Upper lobe of right lung (tissue), 1 donor: ENCODE measurements around the gene TMEM106B. TPM values are rescaled to one million over a fixed set of nuclear protein-coding genes. Genes with fewer than 3 reads are reported as not detected.

Source experiments
- ATAC-seq: fragments of 200-7000 bp; cut with Tn5 transposase; one replicate; pipeline ENCODE4 v1.9.1; 2020; ENCODE audit warnings: mild to moderate bottlenecking, moderate library complexity
- DNase-seq: peaks from one replicate; pipeline ENCODE4 v3.0.0-alpha.2; 2020
- H3K27ac ChIP-seq: fragments of 200-600 bp; one replicate; pipeline ENCODE4 v1.8.0; 2022
- H3K27me3 ChIP-seq: fragments of 200-600 bp; one replicate; pipeline ENCODE4 v1.8.0; 2022; ENCODE audit warnings: mild to moderate bottlenecking
- H3K36me3 ChIP-seq: fragments of 200-600 bp; one replicate; pipeline ENCODE4 v1.8.0; 2022
- H3K4me1 ChIP-seq: fragments of 200-600 bp; one replicate; pipeline ENCODE4 v1.8.0; 2022
- H3K4me3 ChIP-seq: fragments of 200-600 bp; one replicate; pipeline ENCODE4 v1.8.0; 2022; ENCODE audit warnings: mild to moderate bottlenecking
- H3K9me3 ChIP-seq: fragments of 200-600 bp; one replicate; pipeline ENCODE4 v1.8.0; 2022
- intact Hi-C: fragments of 100-400 bp; cut with DNase I; formaldehyde crosslinking; loops from one replicate; pipeline ENCODE4 v1.11.0; 2022
- total RNA-seq: library from RNA; stranded (reverse); fragmentation: NEBNext Ultra II Directional; extraction: Animal tissue kit (Norgen Biotek cat#: 25700); gene quantifications from one replicate; pipeline ENCODE4 v1.2.1, GENCODE V29; 2021
- TF ChIP-seq, protein P1 (sequence below): fragments of 200-600 bp; IDR thresholded peaks from one replicate; pipeline ENCODE4 v1.8.0; 2022; ENCODE audit warnings: antibody characterized with exemption
- donor health status: DM: no; HTN: yes; CAD: no; lungs with severe emphysema.

The TMEM106B gene
- total RNA-seq, 1 donor from 2014 or later = 37.5 TPM

- H3K27me3 ChIP-seq = no peaks in the 10 kb centered on the region
- no peaks in the 10 kb centered on the region for H3K9me3 ChIP-seq
- H3K36me3 ChIP-seq = peaks cover 41% of the 10 kb centered on the region
- no peak overlapping the region for H3K27ac ChIP-seq
- H3K4me1 ChIP-seq = no peaks in the 10 kb centered on the region
- ATAC-seq (no peak), DNase-seq (no peak)
- intact Hi-C loops = no loop called here
- no peak overlapping the region for H3K4me3 ChIP-seq
- TF ChIP-seq, protein P1, sequence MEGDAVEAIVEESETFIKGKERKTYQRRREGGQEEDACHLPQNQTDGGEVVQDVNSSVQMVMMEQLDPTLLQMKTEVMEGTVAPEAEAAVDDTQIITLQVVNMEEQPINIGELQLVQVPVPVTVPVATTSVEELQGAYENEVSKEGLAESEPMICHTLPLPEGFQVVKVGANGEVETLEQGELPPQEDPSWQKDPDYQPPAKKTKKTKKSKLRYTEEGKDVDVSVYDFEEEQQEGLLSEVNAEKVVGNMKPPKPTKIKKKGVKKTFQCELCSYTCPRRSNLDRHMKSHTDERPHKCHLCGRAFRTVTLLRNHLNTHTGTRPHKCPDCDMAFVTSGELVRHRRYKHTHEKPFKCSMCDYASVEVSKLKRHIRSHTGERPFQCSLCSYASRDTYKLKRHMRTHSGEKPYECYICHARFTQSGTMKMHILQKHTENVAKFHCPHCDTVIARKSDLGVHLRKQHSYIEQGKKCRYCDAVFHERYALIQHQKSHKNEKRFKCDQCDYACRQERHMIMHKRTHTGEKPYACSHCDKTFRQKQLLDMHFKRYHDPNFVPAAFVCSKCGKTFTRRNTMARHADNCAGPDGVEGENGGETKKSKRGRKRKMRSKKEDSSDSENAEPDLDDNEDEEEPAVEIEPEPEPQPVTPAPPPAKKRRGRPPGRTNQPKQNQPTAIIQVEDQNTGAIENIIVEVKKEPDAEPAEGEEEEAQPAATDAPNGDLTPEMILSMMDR = no peak
These were observed 22.1 kb downstream of the TMEM106B start for GRCh38 chr7:12233175-12233574.

DNA sequence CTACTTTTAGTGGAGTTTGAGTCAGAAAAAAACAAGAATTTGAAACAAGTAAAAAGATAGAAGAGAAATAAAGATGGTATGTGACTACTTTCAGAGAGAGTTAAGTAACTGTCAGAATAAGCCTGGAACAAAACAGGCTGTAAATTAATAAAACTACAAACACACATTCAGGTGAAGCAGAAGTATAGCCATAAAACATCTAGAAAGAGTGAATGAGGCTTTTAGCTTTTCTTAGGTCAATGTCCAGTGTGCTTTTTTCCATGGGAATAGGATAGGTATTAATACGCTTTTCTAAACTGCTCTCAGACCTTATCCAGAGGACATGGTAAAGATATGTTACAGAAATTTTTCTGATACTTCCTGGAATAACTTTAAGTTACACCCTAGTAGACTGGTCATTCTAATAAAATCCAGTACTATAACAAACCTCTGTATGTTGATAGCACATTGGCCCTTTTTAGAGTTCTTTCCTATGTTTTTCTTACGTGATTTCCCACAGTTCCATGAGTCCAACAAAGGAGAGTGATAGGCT, 23.3 kb downstream of the TMEM106B start:
- ATAC-seq (no peak), DNase-seq (no peak)
- Histone ChIP-seq H3K9me3 (no peaks in the 10 kb centered on the region), H3K36me3 (peaks cover 45% of the 10 kb centered on the region), H3K27ac (no peak overlapping the region), H3K4me3 (no peak overlapping the region), H3K4me1 (no peaks in the 10 kb centered on the region), H3K27me3 (no peaks in the 10 kb centered on the region)
- intact Hi-C loops = no loop called here
- TF ChIP-seq, protein P1 = no peak

- Histone ChIP-seq H3K36me3 (peaks cover 31% of the 10 kb centered on the region), H3K27me3 (no peaks in the 10 kb centered on the region), H3K9me3 (no peaks in the 10 kb centered on the region), H3K4me3 (no peak overlapping the region), H3K27ac (no peak overlapping the region), H3K4me1 (no peaks in the 10 kb centered on the region)
- intact Hi-C loops = no loop called here
- ATAC-seq (no peak), DNase-seq (no peak)
- TF ChIP-seq, protein P1 = no peak
These were observed 24.9 kb downstream of the TMEM106B start for GRCh38 chr7:12235970-12236369.

- Histone ChIP-seq H3K36me3 (peaks cover 23% of the 10 kb centered on the region), H3K9me3 (no peaks in the 10 kb centered on the region), H3K4me1 (no peaks in the 10 kb centered on the region), H3K27me3 (no peaks in the 10 kb centered on the region), H3K4me3 (no peak overlapping the region), H3K27ac (no peak overlapping the region)
- TF ChIP-seq, protein P1 = no peak
- ATAC-seq (no peak), DNase-seq (no peak)
- intact Hi-C loops = no loop called here
These were observed 25.9 kb downstream of the TMEM106B start for GRCh38 chr7:12237007-12237406.

- Histone ChIP-seq H3K9me3 (no peaks in the 10 kb centered on the region), H3K27ac (no peak overlapping the region), H3K4me1 (no peaks in the 10 kb centered on the region), H3K36me3 (peaks cover 5% of the 10 kb centered on the region), H3K4me3 (no peak overlapping the region), H3K27me3 (no peaks in the 10 kb centered on the region)
- no peak for DNase-seq
- ATAC-seq = no peak
- intact Hi-C loops = no loop called here
- TF ChIP-seq, protein P1 = no peak
These were observed 28.7 kb downstream of the TMEM106B start for GRCh38 chr7:12239806-12240205.

GRCh38 chr7:12244129-12244528, 33.0 kb downstream of the TMEM106B start:
- no peaks in the 10 kb centered on the region for H3K36me3 ChIP-seq
- no peaks in the 10 kb centered on the region for H3K4me1 ChIP-seq
- H3K27me3 ChIP-seq = no peaks in the 10 kb centered on the region
- TF ChIP-seq, protein P1 = peak; percentile 30
- H3K9me3 ChIP-seq = no peaks in the 10 kb centered on the region
- intact Hi-C loops = no loop called here
- no peak overlapping the region for H3K4me3 ChIP-seq
- no peak overlapping the region for H3K27ac ChIP-seq
- DNase-seq (peak; percentile 61), ATAC-seq (peak; percentile 56)
